Activated CD4-positive, alpha-beta memory T cell treated with anti-CD3 and anti-CD28 coated beads for 36 hours (primary cell): ENCODE results near the gene BTN2A1. TPM values are rescaled to one million over a fixed set of nuclear protein-coding genes. Genes with fewer than 3 reads are reported as not detected.

Source experiments
- CTCF ChIA-PET: fragments of 350-600 bp; sonication (Branson Sonifier 250); formaldehyde crosslinking; loops from one replicate; lab custom pipeline; 2021; ENCODE audit warnings: antibody characterized with exemption, inconsistent platforms; lab: Charles Lee
- POLR2A ChIA-PET: fragments of 350-600 bp; sonication (Branson Sonifier 250); formaldehyde crosslinking; loops from one replicate; lab custom pipeline; 2021; ENCODE audit warnings: antibody characterized with exemption; lab: Charles Lee
- DNase-seq: peaks from one replicate; pipeline ENCODE4 v3.0.0-alpha.2; 2020
- H3K27ac Mint-ChIP-seq: one replicate; pipeline ENCODE4 v1.8.0; 2021; ENCODE audit warnings: mixed read lengths
- H3K27me3 Mint-ChIP-seq: one replicate; pipeline ENCODE4 v1.8.0; 2021; ENCODE audit warnings: mixed read lengths
- H3K36me3 Mint-ChIP-seq: one replicate; pipeline ENCODE4 v1.8.0; 2021; ENCODE audit warnings: mixed read lengths
- H3K4me1 Mint-ChIP-seq: one replicate; pipeline ENCODE4 v1.8.0; 2021; ENCODE audit warnings: low read depth, mixed read lengths
- H3K4me3 Mint-ChIP-seq: one replicate; pipeline ENCODE4 v1.8.0; 2021; ENCODE audit warnings: mild to moderate bottlenecking, mixed read lengths
- H3K9me3 Mint-ChIP-seq: one replicate; pipeline ENCODE4 v1.8.0; 2021; ENCODE audit warnings: mixed read lengths
- intact Hi-C: fragments of 100-400 bp; cut with micrococcal nuclease; formaldehyde crosslinking; loops from one replicate; pipeline ENCODE4 v1.15.1; 2023
- total RNA-seq, 2 experiments: library from RNA; stranded (reverse); gene quantifications; one replicate each; pipeline ENCODE4 v1.2.3, GENCODE V29; 2021

The BTN2A1 gene
- total RNA-seq, 2 experiments from 2014 or later = 17.6 to 19.6 TPM

DNA sequence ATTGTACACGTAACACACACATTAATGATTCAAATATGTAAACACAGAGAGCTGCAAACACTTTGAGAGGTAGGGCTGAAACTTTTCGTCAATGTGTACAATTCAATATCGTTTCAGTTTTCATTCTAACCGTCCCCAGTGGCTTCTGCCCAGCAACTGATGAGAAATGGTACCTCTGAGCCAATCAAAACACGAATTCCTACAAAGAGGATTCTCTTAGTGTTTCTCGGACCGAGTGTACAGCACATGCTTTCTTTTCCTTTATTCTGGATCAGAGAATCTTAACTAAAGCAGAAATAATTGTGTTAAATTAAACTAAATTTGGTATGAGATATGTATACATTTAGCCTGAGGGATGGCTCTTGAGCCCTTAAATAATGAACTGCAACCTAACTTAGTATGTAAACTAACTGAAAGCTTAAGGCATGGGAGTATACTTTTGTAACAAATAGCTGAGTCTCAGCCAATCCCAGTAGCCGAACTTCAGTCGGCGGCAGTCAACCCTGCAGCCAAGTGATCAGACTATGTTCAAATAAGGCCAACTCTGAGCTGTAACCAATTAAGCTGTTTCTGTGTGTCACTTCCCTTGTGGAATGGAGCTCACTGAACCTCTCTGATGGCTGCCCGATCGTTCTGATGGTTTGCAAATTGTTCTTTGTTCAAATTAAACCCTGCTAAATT lies 16.1 kb downstream of the BTN2A1 start:
- H3K9me3 Mint-ChIP-seq = peaks cover 17% of the 10 kb centered on the region
- H3K36me3 Mint-ChIP-seq = peaks cover 20% of the 10 kb centered on the region
- H3K27me3 Mint-ChIP-seq = no peaks in the 10 kb centered on the region
- intact Hi-C loops = loop anchor here (1.0 to 5.0 kb wide), 8 partner anchors 17 to 653 kb away; partner anchors contain the start of genes BTN2A1, BTN2A2, BTN3A1 and BTN3A2
- H3K4me3 Mint-ChIP-seq = peak overlapping the region; percentile 98
- peaks cover 42% of the 10 kb centered on the region for H3K4me1 Mint-ChIP-seq
- H3K27ac Mint-ChIP-seq = peak overlapping the region; percentile 100
- POLR2A ChIA-PET = interaction anchor here (0.7 to 1.9 kb wide), 15 partner anchors 9 to 430 kb away, joined by 3 to 14 read pairs (median 4); partner anchors contain the start of genes BTN2A1, BTN3A3 and HMGN4
- peak; percentile 87 for DNase-seq
- CTCF ChIA-PET = interaction anchor here (0.6 to 1.2 kb wide), 4 partner anchors 23 to 223 kb away, joined by 3 to 4 read pairs (median 3); a partner anchor contains a TSS

DNA sequence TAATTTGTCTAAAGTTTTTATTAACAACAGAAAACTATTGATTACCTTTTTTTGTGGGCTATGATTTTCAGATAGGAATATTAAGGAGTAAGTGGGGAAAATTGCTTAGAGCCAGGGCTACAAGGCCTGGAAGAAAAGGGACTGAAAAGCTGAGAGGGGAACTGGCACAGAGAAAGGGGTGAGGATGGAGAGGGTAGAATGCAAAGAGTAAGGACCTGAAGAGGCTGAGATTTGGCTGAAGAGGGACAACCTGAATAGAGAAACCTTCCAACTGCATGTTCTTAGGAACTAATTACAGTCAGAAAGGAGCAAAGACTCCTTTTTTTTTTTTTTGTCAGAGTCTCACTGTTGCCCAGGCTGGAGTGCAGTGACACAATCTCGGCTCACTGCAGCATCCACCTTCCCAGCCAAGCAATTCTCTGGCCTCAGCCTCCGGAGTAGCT lies 16.7 kb downstream of the BTN2A1 start:
- ChIA-PET POLR2A (interaction anchor here (0.7 to 1.9 kb wide), 14 partner anchors 11 to 240 kb away, joined by 3 to 14 read pairs (median 4); partner anchors contain the start of genes BTN2A1, BTN3A3 and HMGN4), CTCF (interaction anchor here (0.6 to 1.4 kb wide), 5 partner anchors 24 to 224 kb away, joined by 3 to 4 read pairs (median 3); a partner anchor contains a TSS)
- intact Hi-C loops = loop anchor here (1.0 to 5.0 kb wide), 5 partner anchors 17 to 302 kb away; partner anchors contain the start of genes BTN2A1, BTN3A1 and BTN3A3
- Mint-ChIP-seq H3K27ac (peak overlapping the region; percentile 100), H3K9me3 (peaks cover 17% of the 10 kb centered on the region), H3K27me3 (no peaks in the 10 kb centered on the region), H3K4me1 (peaks cover 42% of the 10 kb centered on the region), H3K36me3 (peaks cover 18% of the 10 kb centered on the region), H3K4me3 (peak overlapping the region; percentile 98)
- no peak for DNase-seq

DNA sequence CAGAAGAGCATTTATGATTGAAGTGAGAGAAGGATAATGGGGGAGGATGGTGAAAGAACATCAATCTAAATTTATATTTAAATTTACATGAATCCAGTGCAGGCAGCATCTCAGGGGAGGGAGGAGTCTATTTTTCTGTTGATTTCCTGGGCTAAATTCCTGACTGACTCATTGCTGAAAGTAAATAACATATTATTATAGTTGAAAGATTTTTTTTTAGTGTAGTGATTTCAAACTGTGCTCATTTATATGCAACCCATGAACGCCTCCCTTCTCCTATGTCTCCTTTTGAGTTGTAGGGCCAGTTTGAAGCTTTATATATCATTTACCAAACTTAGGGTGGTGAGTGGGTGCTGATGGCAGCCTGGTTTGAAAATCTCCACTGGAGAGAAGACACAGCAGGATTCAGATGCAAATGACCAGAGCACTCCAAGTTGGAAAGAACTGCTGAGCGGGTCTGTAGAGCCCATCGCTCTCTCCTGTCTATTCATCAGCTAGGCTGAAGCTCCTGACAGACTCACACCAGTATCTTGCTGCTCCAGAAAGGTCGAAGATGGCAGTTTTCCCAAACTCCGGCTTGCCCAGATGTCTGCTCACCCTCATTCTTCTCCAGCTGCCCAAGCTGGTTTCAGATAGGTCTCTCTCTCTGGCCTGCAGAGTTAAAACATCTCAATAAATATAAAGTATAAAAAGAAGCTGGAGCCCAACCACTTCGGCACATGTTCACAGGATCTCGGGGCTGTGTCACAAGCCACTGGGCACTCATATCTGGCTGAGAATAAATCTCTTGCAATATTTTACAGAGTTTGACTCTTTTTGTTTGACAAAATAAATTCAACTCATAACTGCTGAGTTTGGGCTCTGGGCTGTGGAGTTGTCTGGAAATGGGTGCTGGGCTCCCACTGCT lies 18.3 kb downstream of the BTN2A1 start:
- intact Hi-C loops = loop anchor here (1.0 to 2.0 kb wide), 2 partner anchors 46 to 73 kb away; partner anchors contain the start of gene BTN3A1
- peaks cover 11% of the 10 kb centered on the region for H3K36me3 Mint-ChIP-seq
- H3K27me3 Mint-ChIP-seq = no peaks in the 10 kb centered on the region
- peaks cover 42% of the 10 kb centered on the region for H3K4me1 Mint-ChIP-seq
- DNase-seq = no peak
- peak overlapping the region; percentile 100 for H3K27ac Mint-ChIP-seq
- H3K9me3 Mint-ChIP-seq = peaks cover 17% of the 10 kb centered on the region
- no peak overlapping the region for H3K4me3 Mint-ChIP-seq
- ChIA-PET CTCF (interaction anchor here (0.8 to 1.4 kb wide), 3 partner anchors 57 to 134 kb away, joined by 3 to 4 read pairs (median 3); no protein-coding TSS in a partner anchor), POLR2A (interaction anchor here (0.6 to 0.7 kb wide), 2 partner anchors 34 to 995 kb away, joined by 3 read pairs; no protein-coding TSS in a partner anchor)

DNA sequence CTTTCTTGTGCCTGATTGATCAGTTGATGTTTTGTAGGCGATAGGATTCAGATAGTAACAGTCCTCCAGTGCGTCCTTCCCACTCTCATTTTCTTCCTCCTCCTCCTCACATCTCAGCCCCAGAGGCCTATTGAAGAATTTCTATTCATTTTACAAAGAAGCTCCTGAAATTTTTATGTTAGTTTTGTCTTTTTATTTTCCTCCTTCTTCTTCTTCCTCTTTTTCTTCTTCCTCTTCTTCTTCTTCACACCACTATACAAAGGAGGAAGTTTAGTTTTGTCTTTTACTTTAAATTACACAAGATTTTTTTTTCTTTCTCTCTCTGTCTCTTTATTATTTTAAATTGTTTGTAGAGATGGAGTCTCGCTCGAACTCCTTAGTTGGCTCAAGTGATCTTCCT lies 19.1 kb downstream of the BTN2A1 start:
- POLR2A ChIA-PET = no interaction called here

DNA sequence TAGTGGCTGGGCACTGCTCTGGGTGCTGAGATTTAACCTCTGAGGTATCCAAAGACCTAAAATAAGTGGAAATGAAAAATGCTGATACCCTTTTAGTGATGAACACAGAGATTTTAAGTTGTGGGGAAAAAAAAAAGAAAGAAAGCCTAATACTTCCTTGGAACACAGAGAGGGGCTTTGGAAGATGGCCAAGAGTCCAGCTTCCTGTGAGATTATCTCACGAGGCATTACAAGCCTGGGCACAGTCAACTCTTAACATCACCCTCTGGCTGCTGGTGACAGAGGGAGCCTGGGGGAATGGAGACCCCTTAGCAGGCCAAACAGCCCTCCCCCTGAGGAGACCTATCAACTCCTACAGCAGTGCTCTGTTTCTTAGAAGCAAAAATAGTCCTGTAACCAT lies 19.7 kb downstream of the BTN2A1 start:
- ChIA-PET POLR2A (no interaction called here), CTCF (no interaction called here)
- Mint-ChIP-seq H3K27ac (peak overlapping the region; percentile 77), H3K36me3 (peaks cover 4% of the 10 kb centered on the region), H3K9me3 (peaks cover 4% of the 10 kb centered on the region), H3K27me3 (no peaks in the 10 kb centered on the region), H3K4me3 (no peak overlapping the region), H3K4me1 (peaks cover 39% of the 10 kb centered on the region)
- intact Hi-C loops = no loop called here
- DNase-seq = no peak

More for the DNA sequence above, 19.1 kb downstream of the BTN2A1 start:
- peaks cover 39% of the 10 kb centered on the region for H3K4me1 Mint-ChIP-seq
- H3K27ac Mint-ChIP-seq = peak overlapping the region; percentile 77
- no peak overlapping the region for H3K4me3 Mint-ChIP-seq
- H3K36me3 Mint-ChIP-seq = peaks cover 4% of the 10 kb centered on the region
- DNase-seq = no peak
- intact Hi-C loops = no loop called here
- no peaks in the 10 kb centered on the region for H3K27me3 Mint-ChIP-seq
- peaks cover 9% of the 10 kb centered on the region for H3K9me3 Mint-ChIP-seq
- CTCF ChIA-PET = no interaction called here

DNA sequence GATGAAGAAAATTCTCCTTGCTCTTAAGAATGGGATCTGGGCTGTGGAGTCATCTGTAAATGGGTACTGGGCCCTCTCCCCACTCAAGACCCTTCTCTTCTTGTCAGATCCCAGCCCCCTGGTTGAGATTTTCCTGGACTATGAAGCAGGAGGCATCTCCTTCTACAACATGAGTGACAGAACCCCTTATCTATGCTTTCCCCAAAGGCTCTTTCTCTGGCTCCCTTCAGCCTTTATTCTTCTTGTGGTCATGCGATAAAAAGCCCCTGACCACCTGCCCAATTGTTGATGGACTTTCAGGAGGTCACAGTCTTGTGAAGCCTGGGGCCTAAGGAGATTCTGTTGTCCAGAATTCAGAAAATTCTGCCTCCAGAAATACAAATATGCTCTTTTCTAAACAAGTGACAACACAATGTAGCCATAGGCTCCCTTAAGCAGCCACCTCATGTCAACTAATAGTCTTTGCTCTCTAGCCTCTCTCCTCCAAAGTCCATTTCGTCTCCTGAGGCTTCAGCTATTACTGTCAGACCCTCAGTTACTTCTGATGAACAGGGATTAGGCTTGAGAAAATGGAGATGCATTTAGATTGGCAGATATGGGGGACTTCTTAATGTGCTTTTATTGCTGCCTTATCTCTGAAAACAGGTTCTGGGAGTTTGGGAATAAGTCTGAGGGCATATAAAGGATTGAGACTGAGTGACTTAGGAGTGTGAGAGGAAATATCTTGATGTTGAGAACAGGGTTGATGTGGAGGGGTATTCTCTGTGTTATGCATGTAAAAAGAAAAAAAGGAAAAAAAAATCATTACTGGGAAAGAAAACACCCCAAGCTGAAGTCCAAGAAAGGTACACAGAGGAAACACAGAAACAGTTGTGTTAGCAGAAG lies 20.6 kb downstream of the BTN2A1 start:
- Mint-ChIP-seq H3K4me1 (peaks cover 30% of the 10 kb centered on the region), H3K36me3 (peaks cover 4% of the 10 kb centered on the region), H3K4me3 (no peak overlapping the region), H3K27ac (no peak overlapping the region), H3K9me3 (no peaks in the 10 kb centered on the region), H3K27me3 (no peaks in the 10 kb centered on the region)
- POLR2A ChIA-PET = no interaction called here
- CTCF ChIA-PET = no interaction called here
- DNase-seq = no peak
- intact Hi-C loops = no loop called here

DNA sequence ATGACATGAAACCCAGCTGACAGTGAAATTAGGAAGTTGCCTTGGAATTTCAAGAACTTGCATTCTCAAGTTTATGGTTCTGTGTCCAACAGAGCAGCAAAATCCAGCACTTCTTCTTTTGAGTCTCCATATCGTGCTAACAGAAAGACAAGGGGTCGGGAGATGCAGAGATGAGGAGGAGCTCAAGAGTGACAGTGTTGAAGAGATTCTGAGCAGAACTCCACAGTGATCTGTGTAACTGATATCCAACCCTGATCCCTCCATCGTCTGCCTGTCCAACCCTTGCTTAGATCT lies 21.2 kb downstream of the BTN2A1 start:
- Mint-ChIP-seq H3K36me3 (peaks cover 3% of the 10 kb centered on the region), H3K4me3 (no peak overlapping the region), H3K27me3 (no peaks in the 10 kb centered on the region), H3K9me3 (no peaks in the 10 kb centered on the region), H3K4me1 (peaks cover 27% of the 10 kb centered on the region), H3K27ac (no peak overlapping the region)
- intact Hi-C loops = no loop called here
- CTCF ChIA-PET = no interaction called here
- DNase-seq = no peak
- POLR2A ChIA-PET = no interaction called here

DNA sequence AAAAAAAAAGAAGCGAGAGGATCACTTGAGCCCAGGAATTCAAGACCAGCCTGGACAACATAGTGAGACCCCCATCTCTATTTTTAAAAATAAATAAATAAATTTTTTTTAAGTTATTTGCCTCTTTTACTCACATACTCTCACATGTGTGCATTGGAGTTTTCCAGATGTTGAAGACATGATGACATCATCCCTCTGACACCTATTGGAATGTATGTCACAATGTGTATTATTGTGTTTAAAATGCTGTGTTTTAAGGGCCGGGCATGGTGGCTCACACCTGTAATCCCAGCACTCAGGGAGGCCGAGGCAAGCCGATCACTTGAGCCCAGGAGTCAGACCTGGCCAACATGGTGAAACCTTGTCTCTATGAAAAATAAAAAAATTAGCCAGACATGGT lies 24.6 kb downstream of the BTN2A1 start:
- H3K9me3 Mint-ChIP-seq = peaks cover 3% of the 10 kb centered on the region
- no peaks in the 10 kb centered on the region for H3K27me3 Mint-ChIP-seq

DNA sequence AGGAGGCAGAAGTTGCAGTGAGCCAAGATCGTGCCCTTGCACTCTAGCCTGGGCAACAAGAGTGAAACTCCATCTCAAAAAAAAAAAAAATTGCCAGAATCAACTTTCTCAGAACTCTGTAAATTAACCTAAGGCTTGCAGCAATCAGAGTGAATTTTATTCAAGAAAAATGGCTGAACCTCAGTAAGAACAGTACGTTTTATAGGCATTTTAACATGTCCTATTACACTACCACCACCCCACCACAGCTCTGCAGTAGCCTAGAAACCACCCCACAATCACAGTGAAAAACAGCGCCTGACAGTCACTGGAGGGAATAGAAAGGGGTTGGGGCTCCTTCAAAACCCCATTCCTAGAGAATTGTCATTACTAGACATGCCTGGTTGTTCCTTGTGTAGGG lies 26.0 kb downstream of the BTN2A1 start:
- POLR2A ChIA-PET = no interaction called here
- Mint-ChIP-seq H3K4me3 (no peak overlapping the region), H3K4me1 (no peaks in the 10 kb centered on the region), H3K27me3 (no peaks in the 10 kb centered on the region), H3K27ac (no peak overlapping the region), H3K36me3 (peaks cover 9% of the 10 kb centered on the region), H3K9me3 (peaks cover 10% of the 10 kb centered on the region)
- CTCF ChIA-PET = no interaction called here
- intact Hi-C loops = no loop called here
- DNase-seq = no peak

More for the DNA sequence above, 24.6 kb downstream of the BTN2A1 start:
- no peak for DNase-seq
- no peak overlapping the region for H3K27ac Mint-ChIP-seq
- POLR2A ChIA-PET = no interaction called here
- CTCF ChIA-PET = no interaction called here
- peaks cover 2% of the 10 kb centered on the region for H3K36me3 Mint-ChIP-seq
- H3K4me3 Mint-ChIP-seq = no peak overlapping the region
- peaks cover under 1% of the 10 kb centered on the region for H3K4me1 Mint-ChIP-seq
- intact Hi-C loops = no loop called here

DNA sequence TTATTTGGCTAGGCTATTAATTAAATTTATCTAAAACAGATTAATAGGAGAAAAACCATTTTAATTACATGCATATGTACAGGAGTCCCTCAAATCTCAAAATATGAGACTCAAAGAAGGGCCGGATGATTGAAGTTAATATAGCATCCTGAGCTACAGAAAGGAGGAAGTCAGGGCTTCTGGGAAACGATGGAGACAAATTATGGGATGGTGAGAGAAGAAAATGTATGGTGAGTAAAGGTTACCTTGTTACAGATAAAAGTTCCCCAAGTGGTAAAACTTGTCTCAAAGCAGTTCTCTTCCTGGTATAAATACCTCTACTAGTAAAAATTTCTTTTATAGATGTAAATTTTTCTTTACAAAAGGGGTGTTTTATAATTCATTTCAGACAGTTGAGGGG lies 26.4 kb downstream of the BTN2A1 start:
- peaks cover 10% of the 10 kb centered on the region for H3K9me3 Mint-ChIP-seq
- H3K27me3 Mint-ChIP-seq = no peaks in the 10 kb centered on the region
- H3K4me3 Mint-ChIP-seq = no peak overlapping the region
- H3K36me3 Mint-ChIP-seq = peaks cover 9% of the 10 kb centered on the region
- H3K27ac Mint-ChIP-seq = no peak overlapping the region
- H3K4me1 Mint-ChIP-seq = no peaks in the 10 kb centered on the region
- POLR2A ChIA-PET = no interaction called here
- CTCF ChIA-PET = no interaction called here
- intact Hi-C loops = no loop called here
- no peak for DNase-seq

DNA sequence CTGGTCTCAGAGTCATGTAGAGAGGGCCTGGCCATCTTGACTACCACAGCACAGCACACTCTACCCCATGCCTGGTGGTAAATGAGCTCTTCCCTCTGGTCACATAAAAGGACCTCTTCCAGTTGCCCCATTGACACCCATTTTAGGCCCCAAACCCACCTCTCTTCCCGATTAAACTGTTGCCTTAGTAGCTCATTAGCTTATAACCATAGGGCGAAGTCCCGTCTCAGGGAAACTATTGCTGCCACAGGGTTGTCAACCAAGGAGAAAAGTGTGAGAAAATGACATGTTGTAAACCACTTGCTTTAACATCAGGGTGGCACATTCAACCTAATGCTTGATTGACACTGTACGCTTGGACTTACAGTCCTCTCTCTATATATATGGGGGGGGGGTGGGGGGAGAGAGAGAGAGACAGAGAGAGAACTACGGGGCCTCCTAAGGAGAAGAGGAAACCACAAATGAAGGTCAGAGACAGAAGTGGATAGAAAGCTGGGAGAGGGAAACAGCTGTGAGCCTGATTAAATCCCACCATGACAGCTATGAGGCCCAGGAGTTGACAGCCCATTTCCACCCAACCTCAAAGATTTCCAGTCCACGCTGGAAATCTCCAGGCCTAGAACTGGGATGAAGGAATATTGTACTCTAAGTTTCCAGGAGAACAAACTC lies 27.5 kb downstream of the BTN2A1 start:
- H3K27ac Mint-ChIP-seq = no peak overlapping the region
- ChIA-PET POLR2A (interaction anchor here (1.4 kb wide), 1 partner anchor 12 kb away, joined by 6 read pairs; no protein-coding TSS in a partner anchor), CTCF (no interaction called here)
- no peaks in the 10 kb centered on the region for H3K27me3 Mint-ChIP-seq
- H3K36me3 Mint-ChIP-seq = peaks cover 9% of the 10 kb centered on the region
- intact Hi-C loops = no loop called here
- no peaks in the 10 kb centered on the region for H3K4me1 Mint-ChIP-seq
- DNase-seq = no peak
- H3K4me3 Mint-ChIP-seq = no peak overlapping the region
- H3K9me3 Mint-ChIP-seq = peaks cover 10% of the 10 kb centered on the region
